ENCODE data around the gene ST8SIA4.

DNA sequence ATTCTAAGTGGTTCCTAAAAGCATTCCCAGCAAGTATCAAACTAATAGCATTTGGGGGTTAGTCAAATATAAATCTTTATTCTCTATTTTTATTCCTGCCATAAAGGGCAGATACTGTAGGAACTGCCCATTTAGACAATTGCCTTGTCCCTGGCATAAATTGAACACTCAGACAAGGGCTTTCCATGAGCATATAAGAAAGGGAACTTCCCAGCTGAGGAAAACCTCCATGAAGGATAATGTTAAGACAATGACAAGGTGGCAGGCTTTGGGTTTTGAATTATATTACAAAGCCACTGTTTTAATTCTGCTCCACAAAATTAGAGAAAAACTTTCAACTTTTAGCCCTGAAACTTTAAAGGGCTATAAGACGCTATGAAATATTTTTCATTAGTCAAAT, 81.3 kb downstream of the ST8SIA4 start:
- no peak for TF ChIP-seq GATA1 (IDR thresholded peaks at IDR 0.05; ENCODE audit: low read depth, low read length)
- no peak for TF ChIP-seq POLR2A (IDR thresholded peaks at IDR 0.05; ENCODE audit: low read length)
